CD4-positive, alpha-beta T cell treated with Interleukin-17A for 4 hours (primary cell): Measurements from ENCODE around the gene SLC6A6.

Experiments
- DNase-seq: peaks from one replicate; pipeline ENCODE4 v3.0.0-alpha.2; 2020; ENCODE audit warnings: mixed read lengths

Gene SLC6A6

DNA sequence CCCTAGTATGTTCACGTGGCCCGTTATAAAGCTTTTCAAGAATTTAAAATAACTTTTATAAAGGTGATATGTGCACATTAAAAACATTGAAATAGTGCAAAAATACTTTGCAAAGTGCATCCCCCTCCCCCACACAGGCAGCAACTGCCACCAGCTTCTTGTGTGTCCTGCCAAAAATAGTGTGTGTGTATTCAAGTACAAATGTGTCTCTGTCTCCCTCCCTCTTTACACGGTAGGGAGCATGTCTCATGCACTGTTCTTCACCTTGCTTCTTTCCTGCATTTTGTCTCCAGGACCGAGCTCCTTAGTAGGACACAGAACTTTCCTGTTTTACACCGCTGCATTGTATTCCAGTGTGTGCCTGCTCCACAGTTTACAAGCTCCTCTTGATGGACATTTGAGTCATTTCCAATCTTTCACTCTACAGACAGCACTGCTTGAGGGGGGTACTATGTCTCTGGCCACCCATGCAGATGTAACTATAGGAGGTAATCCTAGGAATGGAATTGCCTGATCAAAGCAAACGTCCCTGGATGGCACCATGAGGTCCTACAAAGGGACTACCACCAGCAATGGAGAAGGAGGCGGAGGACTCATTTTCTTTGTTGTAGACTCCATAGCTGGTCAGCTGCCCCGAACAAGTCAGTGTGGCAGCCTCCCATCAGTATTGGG, 52.4 kb downstream of the SLC6A6 start:
- DNase-seq, result no peak

DNA sequence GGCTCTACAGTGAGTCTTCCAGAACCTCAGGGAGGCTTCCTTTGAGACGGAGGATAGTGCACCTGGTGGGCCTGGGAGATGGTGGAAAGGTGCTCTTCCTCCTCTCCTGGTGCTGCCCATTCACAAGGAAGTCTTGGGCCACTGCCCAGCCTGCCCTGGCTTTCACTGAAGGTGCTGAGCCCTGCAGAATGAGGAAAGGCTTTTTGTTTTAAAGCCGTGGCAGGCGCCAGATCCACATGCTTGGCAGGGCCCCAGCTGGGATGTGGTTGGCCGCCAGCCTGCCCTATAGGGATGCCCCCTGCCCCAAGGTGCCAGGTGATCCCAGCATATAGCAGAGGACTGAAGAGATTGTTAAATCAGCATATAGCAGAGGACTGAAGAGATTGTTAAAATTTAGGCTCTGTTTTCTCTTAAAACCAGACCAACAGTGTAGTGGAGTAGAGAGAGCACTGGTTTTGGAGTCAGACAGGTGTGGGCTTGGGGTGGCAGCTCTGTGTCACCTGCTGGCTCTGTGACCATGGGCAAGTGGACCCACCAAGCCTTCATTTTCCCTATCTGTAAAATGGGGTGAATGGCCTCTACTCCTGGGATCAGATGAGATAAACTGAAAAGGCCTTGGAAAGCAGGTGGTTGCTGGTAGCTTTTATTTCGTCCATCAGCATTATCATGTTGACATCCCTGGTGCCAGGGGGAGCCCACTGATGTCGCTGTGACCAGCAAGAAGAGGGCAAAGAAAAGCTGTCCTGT, 53.3 kb downstream of the SLC6A6 start:
- no peak for DNase-seq

DNA sequence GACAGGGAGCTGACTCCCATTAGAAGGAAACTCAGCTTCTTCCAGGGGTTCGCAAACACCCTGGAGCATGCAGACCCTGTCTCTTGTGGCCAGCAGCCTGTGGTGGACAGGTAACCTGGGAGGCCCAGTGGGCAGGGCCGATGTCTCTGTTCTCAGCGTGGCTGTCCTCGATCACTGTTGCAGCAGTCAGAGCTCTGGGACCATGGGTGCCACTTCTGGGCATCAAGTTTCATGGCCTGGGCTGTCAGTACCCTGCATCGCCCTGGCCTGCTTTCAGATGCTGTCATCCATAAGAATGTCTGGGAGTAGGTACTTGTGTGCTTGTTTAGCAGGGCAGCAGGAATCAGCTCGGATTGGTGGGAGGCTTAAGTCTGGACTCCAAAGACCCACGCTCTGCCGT, 54.4 kb downstream of the SLC6A6 start:
- DNase-seq, result no peak

DNA sequence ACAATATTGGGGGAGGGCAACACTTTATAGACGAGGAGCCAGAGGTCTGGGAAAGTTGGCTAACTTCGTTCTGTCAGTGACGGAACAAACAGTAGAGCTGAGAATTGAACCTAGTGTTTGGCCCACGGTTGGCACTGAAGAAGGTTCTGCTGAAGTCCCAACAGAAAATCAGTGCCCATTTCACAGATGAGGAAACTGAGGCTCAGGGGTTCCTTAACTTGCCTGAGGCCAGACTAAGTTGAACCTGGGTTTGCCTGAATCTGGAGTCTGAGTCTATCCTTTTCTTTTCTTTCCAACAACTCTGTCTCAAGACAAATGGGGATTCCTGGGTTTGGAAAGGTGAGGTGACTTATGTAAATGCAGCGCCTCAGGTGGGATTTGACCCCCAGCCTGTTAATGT, 55.1 kb downstream of the SLC6A6 start:
- no peak for DNase-seq

DNA sequence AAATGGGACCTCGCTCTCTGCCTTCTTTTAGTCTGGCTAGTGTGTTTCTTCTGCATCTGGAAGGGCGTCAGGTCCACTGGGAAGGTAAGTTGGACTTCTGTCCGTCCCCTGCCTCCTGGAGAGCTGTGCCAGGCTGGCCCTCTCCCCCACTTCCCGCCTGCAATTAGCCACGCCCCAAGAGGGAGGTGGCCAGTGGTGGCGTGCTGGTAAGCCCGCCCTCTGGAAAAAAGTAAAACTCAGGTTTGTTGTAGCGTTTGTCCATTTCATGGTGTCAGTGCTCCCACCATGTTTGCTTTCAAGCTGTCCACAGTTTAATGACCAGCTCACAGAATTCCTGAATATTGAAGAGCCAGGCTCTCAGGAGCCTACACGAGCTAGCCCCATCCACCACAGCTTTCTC, 55.6 kb downstream of the SLC6A6 start:
- no peak for DNase-seq

DNA sequence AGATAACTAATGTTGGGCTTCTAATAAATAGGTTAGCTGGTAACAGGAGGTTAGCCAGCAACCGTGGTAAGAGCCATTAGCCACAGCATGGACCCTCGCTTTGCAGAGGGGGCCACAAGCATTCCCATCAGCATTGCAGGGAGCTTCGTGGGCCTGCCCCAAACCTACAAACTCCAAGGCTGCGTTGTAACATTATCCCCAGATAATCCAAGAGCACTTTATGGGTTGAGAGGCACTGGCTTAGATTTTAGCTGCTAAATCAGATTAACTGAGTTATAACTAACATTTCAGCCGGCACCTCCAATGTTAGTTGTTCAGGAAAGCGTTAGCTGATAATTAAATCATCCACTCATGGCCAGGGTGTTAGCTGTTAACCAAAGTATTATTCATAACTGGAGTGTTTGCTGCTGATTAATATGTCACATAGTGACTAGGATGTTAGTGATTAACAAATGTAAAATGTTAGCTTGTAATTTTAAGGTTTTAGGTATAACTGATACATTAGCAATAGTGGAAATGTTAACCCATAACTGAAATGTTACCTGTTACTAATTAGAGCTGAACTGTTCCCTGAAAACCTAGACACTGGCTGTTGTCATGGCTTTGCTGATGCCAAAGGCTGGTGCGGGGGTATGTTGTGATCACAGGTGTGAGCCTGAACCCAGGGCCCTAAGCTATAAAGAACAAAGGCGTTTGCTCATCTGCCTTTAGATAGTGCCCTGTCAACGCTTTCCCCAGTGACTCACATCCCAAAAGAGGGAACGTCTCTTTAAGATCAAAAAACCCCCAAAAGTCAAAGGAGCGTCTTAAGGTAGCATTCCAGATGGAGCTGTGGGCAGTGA, 56.2 kb downstream of the SLC6A6 start:
- DNase-seq, result no peak

DNA sequence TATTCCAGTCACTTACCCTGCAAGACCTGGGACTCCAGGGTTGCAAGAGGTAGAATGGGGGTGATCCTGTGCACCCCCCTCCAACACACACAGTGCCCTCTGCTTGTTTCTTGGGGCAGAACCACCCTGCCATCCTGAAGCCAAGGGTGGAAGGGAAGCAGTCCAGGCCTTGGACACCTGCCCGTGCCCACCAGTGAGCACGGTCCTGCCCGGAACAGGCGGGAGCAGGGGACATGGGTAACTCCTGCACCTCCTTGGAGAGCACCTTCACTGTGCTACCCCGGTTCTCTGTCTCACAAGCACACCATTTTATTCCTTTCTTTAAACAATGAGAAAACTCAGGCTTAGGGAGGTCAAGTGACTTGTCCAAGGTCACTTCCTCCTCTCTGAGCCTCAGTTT, 57.0 kb downstream of the SLC6A6 start:
- DNase-seq, result no peak

DNA sequence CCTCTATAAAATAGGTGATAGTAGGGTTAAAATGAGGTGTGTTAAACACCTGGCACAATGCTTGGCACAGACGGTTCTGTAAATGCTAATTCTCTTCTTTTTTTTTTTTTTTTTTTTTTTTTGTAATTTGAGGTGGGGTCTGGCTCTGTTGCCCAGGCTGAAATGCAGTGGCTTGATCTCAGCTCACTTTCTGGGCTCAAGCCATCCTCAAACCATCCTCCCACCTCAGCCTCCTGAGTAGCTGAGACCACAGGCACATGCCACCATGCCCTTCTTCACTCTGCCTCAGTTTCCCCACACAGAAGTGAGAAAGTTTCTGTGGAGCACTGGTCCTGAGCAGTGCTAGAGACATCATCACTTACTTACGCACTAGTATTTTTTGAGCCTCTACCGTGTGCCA, 57.4 kb downstream of the SLC6A6 start:
- no peak for DNase-seq

DNA sequence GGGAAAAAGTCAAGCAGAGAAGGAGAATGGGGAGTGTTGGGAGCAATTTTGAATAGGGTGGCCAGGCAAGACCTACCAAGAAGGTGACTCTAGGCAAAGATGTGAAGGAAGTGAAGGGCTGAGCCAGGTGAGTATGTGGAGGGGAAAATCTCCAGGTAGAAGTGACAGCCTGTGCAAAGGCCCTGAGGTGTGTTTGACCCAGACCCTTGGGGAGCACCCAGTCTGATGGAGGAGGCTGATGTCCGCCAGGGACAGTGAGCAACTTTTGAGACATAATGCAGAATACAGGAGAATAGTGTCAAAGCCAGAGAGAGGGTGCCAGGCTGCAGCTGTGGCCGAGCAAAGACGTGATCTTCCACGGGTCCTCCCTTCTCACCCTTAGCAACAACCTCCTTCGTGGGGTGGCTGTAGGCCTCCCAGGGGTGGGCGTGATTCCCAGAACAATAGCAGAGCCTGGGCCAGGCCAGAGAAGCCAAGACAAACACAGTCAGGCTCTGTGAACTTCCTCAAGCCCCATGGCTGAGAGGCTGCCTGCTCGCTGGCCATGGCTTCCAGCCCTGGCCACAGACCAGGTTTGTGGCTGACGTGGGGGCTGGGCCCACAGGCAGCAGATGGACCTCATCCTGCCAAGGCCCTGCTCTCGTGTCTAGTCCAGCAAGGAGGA, 58.1 kb downstream of the SLC6A6 start:
- DNase-seq, result no peak

DNA sequence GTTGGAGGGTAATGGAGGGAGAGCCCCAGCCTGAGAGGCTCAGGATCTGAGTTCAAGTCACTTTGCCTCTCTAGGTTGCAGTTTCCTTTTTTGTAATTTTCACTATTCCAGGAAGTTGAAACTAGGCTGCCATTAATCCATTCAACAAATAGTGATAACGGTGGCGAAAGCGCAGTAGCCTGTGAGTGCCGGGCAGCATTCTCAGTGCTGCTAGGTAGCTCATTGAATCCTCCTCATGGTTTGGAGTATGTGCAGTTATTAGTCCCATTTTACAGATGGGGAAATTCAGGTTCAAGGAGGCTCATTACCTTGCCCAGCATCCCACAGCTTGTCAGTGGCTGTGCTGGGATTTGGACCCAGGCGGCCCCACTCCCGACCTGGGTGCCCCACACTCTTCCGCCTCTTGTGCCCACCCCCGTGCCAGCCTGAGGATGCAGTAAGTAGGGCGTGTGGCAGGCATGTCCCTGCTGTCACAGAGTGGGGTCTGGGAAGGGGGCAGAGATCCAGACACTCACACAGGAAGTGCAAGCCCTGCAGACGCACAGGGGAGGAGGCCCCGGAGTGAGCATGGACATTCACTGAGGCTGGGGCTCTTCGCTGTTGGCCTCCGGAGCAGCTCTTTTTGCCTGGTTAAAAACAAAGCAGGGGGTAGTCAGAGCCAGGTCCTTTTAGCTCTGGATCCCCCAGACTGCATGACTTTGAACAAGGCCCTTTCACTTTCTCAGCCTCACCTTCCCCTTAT, 58.8 kb downstream of the SLC6A6 start:
- no peak for DNase-seq

DNA sequence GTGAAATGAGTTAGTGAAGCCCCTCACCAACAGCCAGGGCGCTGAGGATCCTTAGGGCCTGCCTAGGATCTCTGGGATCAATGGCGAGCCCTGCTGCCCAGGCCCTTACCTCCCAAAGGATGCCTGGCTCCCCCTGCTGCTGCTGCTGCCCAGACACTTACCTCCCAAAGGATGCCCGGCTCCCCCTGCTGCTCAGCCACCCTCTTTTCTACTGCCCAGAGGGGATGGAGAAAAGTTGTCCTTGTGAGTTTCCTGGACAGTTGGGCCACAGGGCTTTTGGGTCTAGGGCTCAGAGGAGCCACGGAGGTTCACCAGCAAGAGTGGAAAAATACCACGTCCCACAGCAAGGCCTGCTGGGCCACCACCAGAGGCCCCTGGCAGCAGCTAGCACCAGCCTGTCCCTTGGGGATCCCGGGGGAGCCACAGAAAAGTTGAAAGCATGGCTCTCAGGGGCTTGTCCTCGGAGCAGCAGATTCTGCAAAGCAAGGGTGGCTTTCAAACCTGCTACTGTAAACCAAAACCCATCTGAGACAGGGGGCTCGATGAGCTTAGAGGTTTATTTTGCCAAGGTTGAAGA, 59.4 kb downstream of the SLC6A6 start:
- DNase-seq, result peak; percentile 70

DNA sequence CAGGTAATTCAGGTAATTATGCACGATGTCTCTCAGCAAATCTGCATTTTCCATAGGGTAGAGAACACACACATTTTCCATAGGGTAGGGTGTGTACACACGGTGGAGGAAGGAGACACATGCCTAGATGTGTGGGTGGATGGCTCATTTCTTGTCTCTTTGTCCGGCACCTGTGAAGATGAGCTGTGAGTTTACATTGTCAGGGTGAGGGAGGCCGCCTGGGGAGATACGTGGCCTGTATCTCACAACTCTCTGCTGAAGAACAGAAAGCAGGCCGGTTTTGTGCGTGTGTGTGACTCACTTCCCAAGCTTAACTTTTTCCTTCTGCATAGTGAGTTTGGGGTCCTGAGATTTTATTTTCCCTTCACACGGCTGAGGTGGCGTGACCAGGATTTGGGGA, 60.3 kb downstream of the SLC6A6 start:
- DNase-seq, result no peak

DNA sequence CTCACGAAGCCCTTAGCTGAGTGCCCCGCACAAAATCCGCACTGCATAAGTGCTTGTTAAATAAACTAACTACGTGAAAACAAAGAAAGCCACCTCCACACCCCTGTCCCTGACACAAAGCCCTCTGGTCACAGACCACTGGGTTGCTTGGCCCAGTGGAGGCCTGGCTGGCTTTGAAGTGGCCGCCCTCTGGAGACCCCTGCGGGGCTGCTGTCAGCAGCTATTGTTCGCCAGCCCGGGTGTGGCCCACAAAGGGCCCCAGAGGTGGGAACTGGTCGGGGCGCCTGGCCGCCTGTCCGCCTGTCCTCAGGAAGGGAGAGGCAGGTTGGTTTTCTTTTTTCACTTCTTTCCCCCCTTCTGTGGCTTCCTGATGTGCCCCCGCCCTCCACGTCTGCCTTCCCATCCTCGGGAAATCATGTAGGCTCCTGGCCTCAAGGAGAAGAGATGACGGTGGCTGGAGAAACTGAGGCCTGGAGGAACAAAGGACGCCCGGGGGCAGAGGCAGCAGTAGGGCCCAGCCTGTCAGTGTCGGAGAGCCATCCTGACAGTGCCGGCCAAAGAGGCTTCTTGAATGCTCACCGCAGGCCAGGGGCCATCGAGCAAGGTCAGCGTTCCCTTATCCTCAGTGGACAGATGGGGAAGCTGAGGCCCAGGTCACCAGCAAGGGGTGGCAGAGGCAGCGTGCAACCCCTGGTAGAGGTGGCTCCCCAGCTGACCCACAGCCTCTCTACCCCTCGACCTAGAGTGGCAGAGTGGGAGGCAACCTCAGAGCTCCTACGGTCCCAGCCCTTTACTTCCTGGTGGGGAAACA, 61.1 kb downstream of the SLC6A6 start:
- no peak for DNase-seq

DNA sequence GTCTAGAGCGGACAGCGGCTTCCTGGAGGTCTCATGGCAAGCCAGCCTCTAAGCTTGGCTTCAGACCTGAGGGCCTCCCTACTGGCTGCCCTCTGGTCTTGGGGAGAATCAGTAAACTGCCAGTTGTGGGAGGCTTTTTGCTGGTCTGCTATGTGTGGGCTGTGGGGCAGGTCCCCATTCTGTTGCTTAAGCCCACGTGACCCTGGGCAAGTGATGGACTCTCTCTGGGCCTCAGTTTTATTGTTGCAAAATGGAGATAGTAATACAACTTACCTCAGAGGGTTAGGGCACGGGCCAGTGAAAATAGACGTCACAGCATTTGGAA, 61.7 kb downstream of the SLC6A6 start:
- no peak for DNase-seq

DNA sequence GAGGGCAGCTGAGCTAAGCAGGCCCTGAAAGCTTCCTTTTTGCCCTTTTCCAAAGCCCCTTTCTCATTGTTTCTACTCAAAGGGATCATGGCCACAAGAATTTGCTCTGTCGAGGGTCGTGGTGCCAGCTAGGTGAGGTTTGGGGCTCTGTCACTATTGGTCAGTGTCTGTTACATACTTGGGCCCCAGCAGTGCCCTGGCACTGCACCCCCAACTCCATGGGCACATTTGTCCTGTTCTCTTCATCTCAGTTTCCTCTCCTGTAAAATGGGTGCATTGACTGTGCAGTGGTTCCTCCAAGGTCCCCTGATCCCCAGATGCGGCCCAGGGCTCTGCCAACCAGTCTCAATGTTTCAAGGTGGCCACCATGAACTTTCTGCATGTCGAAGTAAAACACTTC, 62.1 kb downstream of the SLC6A6 start:
- no peak for DNase-seq

DNA sequence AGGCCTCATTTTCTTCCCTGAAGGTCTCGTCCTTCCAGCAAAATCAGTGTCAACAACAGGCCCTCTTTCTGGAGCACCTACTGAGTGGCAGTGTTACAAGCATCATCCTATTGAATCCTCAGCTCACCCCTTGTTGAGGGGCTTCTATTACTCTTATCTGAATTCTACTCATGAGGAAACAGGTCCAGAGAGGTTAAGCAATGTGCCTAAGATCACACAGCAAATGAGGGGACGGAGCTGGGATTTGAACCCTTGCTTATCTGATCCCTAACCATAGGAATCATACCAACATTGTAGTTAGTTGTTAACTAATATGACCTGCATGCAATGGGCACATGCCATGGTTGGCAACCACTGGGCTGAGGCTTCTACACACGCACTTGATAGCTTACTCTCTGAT, 63.0 kb downstream of the SLC6A6 start:
- no peak for DNase-seq

DNA sequence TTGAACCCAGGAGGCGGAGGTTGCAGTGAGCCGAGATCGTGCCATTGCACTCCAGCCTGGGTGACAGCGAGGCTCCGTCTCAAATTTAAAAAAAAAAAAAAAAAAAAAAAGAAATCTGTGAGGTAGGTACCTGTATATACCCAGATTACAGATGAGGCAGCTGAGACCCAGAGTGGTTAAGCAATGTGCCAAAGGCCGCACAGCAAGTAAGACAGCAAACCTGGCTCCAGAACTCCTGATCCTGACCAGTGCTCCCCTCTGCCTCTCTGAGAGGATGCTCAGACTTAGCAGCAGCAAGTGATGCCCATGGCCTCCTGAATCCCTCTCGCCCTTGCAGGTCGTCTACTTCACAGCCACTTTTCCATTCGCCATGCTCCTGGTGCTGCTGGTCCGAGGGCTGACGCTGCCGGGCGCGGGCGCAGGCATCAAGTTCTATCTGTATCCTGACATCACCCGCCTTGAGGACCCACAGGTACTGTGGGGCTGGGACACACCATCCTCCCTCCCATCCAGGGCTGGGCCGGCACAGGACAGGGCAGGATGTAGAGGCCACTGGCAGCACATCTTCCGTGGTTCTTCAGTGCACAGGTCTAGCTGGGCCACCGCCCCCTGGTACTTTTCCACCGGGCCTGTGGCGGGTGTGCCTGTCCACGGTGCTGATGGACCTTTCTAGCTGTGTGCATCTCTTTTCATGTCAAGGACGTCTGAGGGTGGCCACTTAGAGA, 63.9 kb downstream of the SLC6A6 start:
- no peak for DNase-seq

DNA sequence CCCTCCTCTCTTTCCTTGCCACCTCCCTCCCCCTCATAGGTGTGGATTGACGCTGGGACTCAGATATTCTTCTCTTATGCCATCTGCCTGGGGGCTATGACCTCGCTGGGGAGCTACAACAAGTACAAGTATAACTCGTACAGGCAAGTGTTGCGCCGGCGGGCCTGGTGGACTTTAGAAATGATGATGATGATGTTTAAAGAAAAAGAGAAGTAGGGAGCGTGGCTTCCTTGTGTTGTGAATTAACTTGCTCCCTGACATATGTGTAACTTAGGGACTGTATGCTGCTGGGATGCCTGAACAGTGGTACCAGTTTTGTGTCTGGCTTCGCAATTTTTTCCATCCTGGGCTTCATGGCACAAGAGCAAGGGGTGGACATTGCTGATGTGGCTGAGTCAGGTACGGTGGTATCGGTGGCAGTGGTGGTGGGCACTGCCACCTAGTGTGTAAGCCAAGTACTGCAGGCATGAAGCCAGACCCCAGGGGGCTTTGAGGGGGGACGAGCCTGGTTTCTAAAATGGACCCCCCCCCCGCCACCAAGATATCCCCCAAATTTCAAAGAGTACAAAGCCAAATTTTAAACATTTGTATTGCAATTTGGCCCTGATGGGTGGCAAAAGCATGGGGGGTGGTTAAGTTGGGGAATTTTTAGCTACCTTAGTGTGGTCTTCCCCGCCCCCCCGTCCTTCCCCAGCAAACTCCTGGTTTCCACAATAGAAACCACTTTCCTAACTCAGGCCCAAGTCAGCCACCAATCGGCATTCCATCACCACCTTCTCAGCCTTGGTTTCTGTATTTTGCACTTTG, 65.6 kb downstream of the SLC6A6 start:
- peak; percentile 64 for DNase-seq

DNA sequence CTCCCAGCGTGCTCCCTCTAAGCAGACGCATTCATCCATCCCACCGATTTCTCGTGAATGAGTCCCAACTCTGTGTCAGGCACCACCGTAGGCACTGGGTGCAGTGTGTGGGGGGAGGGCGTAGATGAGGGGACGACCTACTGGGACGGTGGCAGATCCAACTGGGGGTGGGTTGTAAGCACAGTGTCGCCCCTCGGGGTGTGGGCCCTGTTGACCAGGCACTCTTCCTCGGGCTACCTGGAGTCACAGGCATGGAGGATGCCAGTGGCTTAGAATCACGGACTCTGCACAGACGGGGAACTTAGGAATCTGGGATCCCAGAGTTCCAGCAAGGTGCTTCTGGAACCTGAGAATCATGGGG, 66.2 kb downstream of the SLC6A6 start:
- no peak for DNase-seq

DNA sequence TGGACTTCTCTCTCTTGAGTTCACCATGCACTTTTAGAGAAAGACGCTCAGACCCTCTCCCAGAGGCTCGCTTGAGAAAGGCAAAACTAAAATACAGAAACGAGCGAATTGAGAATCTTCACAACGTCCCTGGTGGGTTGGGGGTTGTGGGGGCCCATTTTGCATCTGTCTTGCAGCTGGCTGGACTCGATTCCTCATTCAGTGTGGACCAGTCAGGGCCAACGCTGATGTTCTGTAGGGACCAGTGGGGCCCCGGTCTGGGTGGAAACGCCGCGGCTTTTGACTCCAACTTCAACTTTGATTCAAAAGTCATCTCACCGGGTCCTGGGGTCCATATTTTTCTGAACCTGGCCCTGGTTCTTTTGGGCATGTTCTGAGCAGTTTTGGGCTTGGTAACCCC, 68.1 kb downstream of the SLC6A6 start:
- DNase-seq, result no peak
